SK-N-SH (cell line): ENCODE measurements around the gene MAN2B2. TPM values are rescaled to one million over a fixed set of nuclear protein-coding genes. Genes with fewer than 3 reads are reported as not detected.
"Not testable (repeated sequence)": the region's sequence is repeated elsewhere in the genome, so short reads cannot be mapped to it uniquely, and the experiment has no call there.

ENCODE experiments used
- CTCF ChIA-PET: fragments of 300-600, 350-600 bp; formaldehyde crosslinking; extraction: SDS; loops from one replicate; lab custom pipeline; 2021; lab: Yijun Ruan, JAX
- POLR2A ChIA-PET: fragments of 350-600 bp; sonication (Branson Sonifier 250); formaldehyde crosslinking; extraction: SDS; loops from one replicate; lab custom pipeline; 2020; ENCODE audit warnings: antibody characterized with exemption, inconsistent platforms; lab: Yijun Ruan, JAX
- DNase-seq: peaks from one replicate; pipeline ENCODE4 v3.0.0; 2012
- H2AFZ ChIP-seq: fragments of 200-600 bp; sonication (generic); 2 replicates; pipeline ENCODE4 v1.8.1; 2016; ENCODE audit warnings: antibody characterized with exemption, mild to moderate bottlenecking, low read depth
- H3F3A ChIP-seq: fragments of 200-600 bp; sonication (generic); replicated peaks from 2 replicates; pipeline ENCODE3; 2016; ENCODE audit warnings: antibody characterized with exemption, mild to moderate bottlenecking; ENCODE audit not compliant: insufficient read depth
- H3K27ac ChIP-seq, 2 experiments: fragments of 200-500 bp in 1 of 2; fragments of 200-600 bp in 1 of 2; sonication (Bioruptor generic) in 1 of 2; sonication (generic), shearing (Covaris generic) in 1 of 2; 2 replicates each; pipeline versions ENCODE4 v1.5.1 to v1.6.1; 2014 to 2016; ENCODE audit warnings: low read depth in 2 of 2, inconsistent platforms in 1 of 2, low read length in 1 of 2, mild to moderate bottlenecking in 1 of 2, mixed read lengths in 1 of 2
- H3K27me3 ChIP-seq: fragments of 200-600 bp; sonication (generic), shearing (Covaris generic); 2 replicates; pipeline ENCODE4 v1.6.1; 2016; ENCODE audit warnings: mixed run types; ENCODE audit not compliant: insufficient read depth
- H3K36me3 ChIP-seq, 2 experiments: fragments of 200-500 bp in 1 of 2; fragments of 200-600 bp in 1 of 2; sonication (Bioruptor generic) in 1 of 2; sonication (generic) in 1 of 2; replicated peaks in 1 of 2; 2 replicates each; pipeline versions ENCODE3 to v1.5.1; 2014 to 2016; ENCODE audit warnings: low read length in 1 of 2, mild to moderate bottlenecking in 1 of 2; ENCODE audit not compliant: insufficient read depth in 2 of 2, control insufficient read depth in 1 of 2
- H3K4me1 ChIP-seq, 2 experiments: fragments of 200-500 bp in 1 of 2; fragments of 200-600 bp in 1 of 2; sonication (Bioruptor generic) in 1 of 2; sonication (generic), shearing (Covaris generic) in 1 of 2; 2 replicates each; pipeline versions ENCODE4 v1.5.1 to v1.6.1; 2014 to 2016; ENCODE audit warnings: low read depth in 1 of 2, low read length in 1 of 2, mixed run types in 1 of 2; ENCODE audit not compliant: insufficient read depth in 2 of 2, control insufficient read depth in 1 of 2
- H3K4me2 ChIP-seq: fragments of 200-600 bp; sonication (generic), shearing (Covaris generic); 2 replicates; pipeline ENCODE4 v1.6.1; 2017; ENCODE audit warnings: mixed run types
- H3K4me3 ChIP-seq, 2 experiments: fragments of 200-500 bp in 1 of 2; fragments of 200-600 bp in 1 of 2; sonication (Bioruptor generic) in 1 of 2; sonication (generic), shearing (Covaris generic) in 1 of 2; 2 replicates each; pipeline versions ENCODE4 v1.5.1 to v1.8.1; 2014 to 2016; ENCODE audit warnings: low read depth in 2 of 2, inconsistent platforms in 1 of 2, low read length in 1 of 2, mild to moderate bottlenecking in 1 of 2, mixed read lengths in 1 of 2, moderate library complexity in 1 of 2
- H3K79me2 ChIP-seq: fragments of 200-600 bp; sonication (generic); 2 replicates; pipeline ENCODE4 v1.8.1; 2017; ENCODE audit warnings: mild to moderate bottlenecking; ENCODE audit not compliant: insufficient read depth
- H3K9ac ChIP-seq: fragments of 200-600 bp; sonication (generic); 2 replicates; pipeline ENCODE4 v1.6.1; 2017; ENCODE audit warnings: mixed run types
- H3K9me2 ChIP-seq: fragments of 200-600 bp; sonication (generic); 2 replicates; pipeline ENCODE4 v1.6.1; 2017; ENCODE audit warnings: mixed run types
- H3K9me3 ChIP-seq: fragments of 200-600 bp; sonication (generic); 2 replicates; pipeline ENCODE4 v1.6.1; 2017; ENCODE audit warnings: mixed run types, mild to moderate bottlenecking, moderate library complexity
- H4K20me1 ChIP-seq: fragments of 200-600 bp; sonication (generic); 2 replicates; pipeline ENCODE4 v1.6.1; 2017; ENCODE audit warnings: mild to moderate bottlenecking, mixed run types; ENCODE audit not compliant: insufficient read depth
- CHD2 ChIP-seq: fragments of 150-350 bp; IDR thresholded peaks from 2 replicates; pipeline ENCODE4 v1.6.1; 2018; ENCODE audit warnings: low read length; ENCODE audit not compliant: partially characterized antibody
- ELF1 ChIP-seq: IDR thresholded peaks from 2 replicates; pipeline ENCODE4 v1.4.0; 2012
- PBX3 ChIP-seq: IDR thresholded peaks from 2 replicates; pipeline ENCODE4; 2012
- WGBS: methylation state at CpG from one replicate; pipeline ENCODE4 v1.1.6; 2017; ENCODE audit warnings: low lambda C conversion rate; 5-methylcytosine and 5-hydroxymethylcytosine counted together
- polyA plus RNA-seq, 3 experiments: library from polyadenylated mRNA; depleted of rRNA; stranded (reverse); fragments of >200 nt; gene quantifications; 2 replicates each; pipeline ENCODE4 v1.2.3, GENCODE V29; 2012
- TF ChIP-seq, protein P1 (sequence below): IDR thresholded peaks from 2 replicates; pipeline ENCODE4 v1.4.0; 2012; ENCODE audit warnings: low read depth, borderline replicate concordance

Gene MAN2B2
- polyA plus RNA-seq, 1 of the 3 experiments (the other 2 are of a cell fraction), result 24.9 TPM

- H3K4me2 ChIP-seq, result no peak overlapping the region
- TF ChIP-seq, protein P1, sequence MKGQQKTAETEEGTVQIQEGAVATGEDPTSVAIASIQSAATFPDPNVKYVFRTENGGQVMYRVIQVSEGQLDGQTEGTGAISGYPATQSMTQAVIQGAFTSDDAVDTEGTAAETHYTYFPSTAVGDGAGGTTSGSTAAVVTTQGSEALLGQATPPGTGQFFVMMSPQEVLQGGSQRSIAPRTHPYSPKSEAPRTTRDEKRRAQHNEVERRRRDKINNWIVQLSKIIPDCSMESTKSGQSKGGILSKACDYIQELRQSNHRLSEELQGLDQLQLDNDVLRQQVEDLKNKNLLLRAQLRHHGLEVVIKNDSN, result no peak
- WGBS, result 89% methylated on average over 1 of the region's 1 CpG
- H4K20me1 ChIP-seq, result peaks cover 14% of the 10 kb centered on the region
- H3K36me3 ChIP-seq, result peaks cover 9 to 11% of the 10 kb centered on the region in 2 experiments
- POLR2A ChIA-PET, result no interaction called here
- peaks cover 23% of the 10 kb centered on the region for H3K79me2 ChIP-seq
- H3K27me3 ChIP-seq, result no peaks in the 10 kb centered on the region
- CTCF ChIA-PET, result no interaction called here
- no peak overlapping the region for H3K4me3 ChIP-seq
- H2AFZ ChIP-seq, result no peak overlapping the region
- peaks cover 16 to 17% of the 10 kb centered on the region in 2 experiments; a peak in 2 of 4 replicates for H3K4me1 ChIP-seq
- no peak overlapping the region for H3K27ac ChIP-seq
- DNase-seq, result no peak
- H3K9ac ChIP-seq, result no peak overlapping the region
- H3K9me3 ChIP-seq, result no peaks in the 10 kb centered on the region
- peaks cover 16% of the 10 kb centered on the region for H3F3A ChIP-seq
- H3K9me2 ChIP-seq, result no peaks in the 10 kb centered on the region
Measured at GRCh38 chr4:6671648-6672047, 96.7 kb downstream of the MAN2B2 start.

DNA sequence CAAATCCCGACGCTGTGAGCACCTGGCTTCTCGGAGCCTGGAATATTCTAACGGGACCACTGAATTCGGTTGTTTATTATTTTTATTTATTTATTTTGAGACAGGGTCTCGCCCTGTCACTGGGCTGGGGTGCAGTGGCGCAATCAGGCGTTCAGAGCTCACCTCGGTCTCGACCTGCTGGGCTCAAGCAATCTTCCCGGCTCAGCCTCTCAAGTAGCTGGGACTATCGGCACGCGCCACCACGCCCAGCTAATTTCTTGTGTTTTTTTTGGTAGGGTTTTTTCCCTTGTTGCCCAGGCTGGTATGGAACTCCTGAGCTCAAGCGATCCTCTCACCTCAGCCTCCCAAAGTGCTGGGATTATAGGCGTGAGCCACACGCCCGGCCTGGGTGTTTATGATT, 97.1 kb downstream of the MAN2B2 start:
- Histone ChIP-seq H3K9me2 (no peaks in the 10 kb centered on the region), H3K27me3 (no peaks in the 10 kb centered on the region), H3K9ac (no peak overlapping the region), H3K79me2 (peaks cover 28% of the 10 kb centered on the region), H3K4me2 (no peak overlapping the region), H3F3A (peaks cover 16% of the 10 kb centered on the region), H3K27ac (no peak overlapping the region), H3K4me1 (peaks cover 16 to 20% of the 10 kb centered on the region in 2 experiments; a peak in 2 of 4 replicates), H3K4me3 (no peak overlapping the region), H3K9me3 (no peaks in the 10 kb centered on the region), H2AFZ (no peak overlapping the region), H3K36me3 (peaks cover 9 to 12% of the 10 kb centered on the region in 2 experiments), H4K20me1 (peaks cover 14% of the 10 kb centered on the region)
- TF ChIP-seq ELF1 (no peak), PBX3 (no peak), CHD2 (no peak)
- 97% methylated on average over 19 of the region's 19 CpGs for WGBS
- DNase-seq, result no peak
- ChIA-PET POLR2A (no interaction called here), CTCF (no interaction called here)

DNA sequence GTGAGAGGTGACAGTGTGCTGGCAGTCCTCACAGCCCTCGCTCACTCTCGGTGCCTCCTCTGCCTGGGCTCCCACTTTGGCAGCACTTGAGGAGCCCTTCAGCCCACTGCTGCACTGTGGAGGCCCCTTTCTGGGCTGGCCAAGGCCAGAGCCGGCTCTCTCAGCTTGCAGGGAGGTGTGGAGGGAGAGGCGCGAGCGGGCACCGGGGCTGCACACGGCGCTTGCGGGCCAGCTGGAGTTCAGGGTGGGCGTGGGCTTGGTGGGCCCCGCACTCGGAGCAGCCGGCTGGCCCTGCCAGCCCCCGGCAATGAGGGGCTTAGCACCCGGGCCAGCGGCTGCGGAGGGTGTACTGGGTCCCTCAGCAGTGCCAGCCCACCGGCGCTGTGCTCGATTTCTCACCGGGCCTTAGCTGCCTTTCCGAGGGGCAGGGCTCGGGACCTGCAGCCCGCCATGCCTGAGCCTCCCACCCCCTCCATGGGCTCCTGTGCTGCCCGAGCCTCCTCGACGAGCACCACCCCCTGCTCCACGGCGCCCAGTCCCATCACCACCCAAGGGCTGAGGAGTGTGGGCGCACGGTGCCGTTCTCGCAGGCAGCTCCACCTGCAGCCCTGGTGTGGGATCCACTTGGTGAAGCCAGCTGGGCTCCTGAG, 97.7 kb downstream of the MAN2B2 start:
- not testable (repeated sequence) for H3K27me3 ChIP-seq, DNase-seq, H3K9ac ChIP-seq, H3K9me2 ChIP-seq, H3K9me3 ChIP-seq
- 98% methylated on average over 8 of the region's 34 CpGs for WGBS
- Histone ChIP-seq H3F3A (peaks cover 16% of the 10 kb centered on the region), H3K4me3 (peak overlapping the region; percentile 73 to 87; a peak in 3 of 4 replicates), H3K4me2 (peak overlapping the region; percentile 83), H3K4me1 (peaks cover 16 to 20% of the 10 kb centered on the region in 2 experiments; a peak in 2 of 4 replicates), H3K79me2 (peaks cover 33% of the 10 kb centered on the region), H2AFZ (peak overlapping the region; percentile 99; the same call in 1 of the 2 replicates), H3K36me3 (peaks cover 9 to 12% of the 10 kb centered on the region in 2 experiments), H3K27ac (peak overlapping the region in 1 of 2 experiments; percentile 91; a peak in 2 of 4 replicates), H4K20me1 (peaks cover 14% of the 10 kb centered on the region)
- CTCF ChIA-PET, result interaction anchor here (1.3 to 3.5 kb wide), 2 partner anchors 10 to 125 kb away, joined by 3 to 25 read pairs; no protein-coding TSS in a partner anchor
- POLR2A ChIA-PET, result interaction anchor here (0.8 to 1.6 kb wide), 7 partner anchors 14 to 122 kb away, joined by 3 to 11 read pairs (median 4); partner anchors contain the start of genes MAN2B2, MRFAP1, MRFAP1L1 and S100P

Other genes with a start within 250 kb of the MAN2B2 start
- 0.08 and 0.21 TPM in 2 replicates for gene PPP2R2C, start 102.6 kb upstream of the MAN2B2 start, polyA plus RNA-seq (2012; rRNA removed)
- 247 and 416 TPM in 2 replicates for gene MRFAP1, start 65.5 kb downstream of the MAN2B2 start, polyA plus RNA-seq (2012; rRNA removed)
- not detected in 2 replicates for gene S100P, start 118.7 kb downstream of the MAN2B2 start, polyA plus RNA-seq (2012; rRNA removed)
- 60.3 and 64.1 TPM in 2 replicates for gene MRFAP1L1, start 134.7 kb downstream of the MAN2B2 start, polyA plus RNA-seq (2012; rRNA removed)
- 21.9 and 22.1 TPM in 2 replicates for gene BLOC1S4, start 141.0 kb downstream of the MAN2B2 start, polyA plus RNA-seq (2012; rRNA removed)
- gene KIAA0232, start 207.5 kb downstream of the MAN2B2 start, polyA plus RNA-seq (2012; rRNA removed), result 5.7 and 7.7 TPM in 2 replicates